ENCODE data around the gene DNAI4. TPM values are rescaled to one million over a fixed set of nuclear protein-coding genes. Genes with fewer than 3 reads are reported as not detected.

Gene DNAI4
- total and polyA plus RNA-seq, 2 experiments from 2014 or later: 0.90 to 3.8 TPM

GRCh38 chr1:66852870-66853269, 71.8 kb downstream of the DNAI4 start (continued):
- TF ChIP-seq ZNF462 (CRISPR knock-in tag; IDR thresholded peaks at IDR 0.05): no peak
- no peak for TF ChIP-seq STAT1 (IDR thresholded peaks at IDR 0.05; ENCODE audit: unreplicated experiment)

- Histone ChIP-seq H3K36me3 (ENCODE audit: insufficient read depth) (no peaks in the 10 kb centered on the region), H3K4me3 (no peak overlapping the region), H3K4me1 (ENCODE audit: insufficient read depth) (no peaks in the 10 kb centered on the region), H3K79me2 (replicated peaks; ENCODE audit: insufficient read depth) (no peaks in the 10 kb centered on the region), H3K27ac (ENCODE audit: low read depth) (no peak overlapping the region), H3K27me3 (ENCODE audit: insufficient read depth) (no peaks in the 10 kb centered on the region), H3K9me2 (ENCODE audit: insufficient read depth) (no peaks in the 10 kb centered on the region), H2AFZ (no peak overlapping the region), H3F3A (replicated peaks; ENCODE audit: low read depth) (no peaks in the 10 kb centered on the region), H4K20me1 (replicated peaks; ENCODE audit: insufficient read depth) (no peaks in the 10 kb centered on the region), H3K4me2 (no peak overlapping the region)
- TF ChIP-seq ETS1 (IDR thresholded peaks at IDR 0.05): no peak
- no peak for TF ChIP-seq CREB1 (CRISPR knock-in tag; IDR thresholded peaks at IDR 0.05; ENCODE audit: low read depth)
- no peak for TF ChIP-seq POLR2AphosphoS5 (IDR thresholded peaks at IDR 0.05; ENCODE audit: low read depth)
- no peak for TF ChIP-seq EZH2 (IDR thresholded peaks at IDR 0.05; ENCODE audit: low read depth, unreplicated experiment)
- TF ChIP-seq REST (IDR thresholded peaks at IDR 0.05; ENCODE audit: unreplicated experiment): no peak
- no peaks in the 10 kb centered on the region for H3K4me1 Mint-ChIP-seq
- H3K4me3 Mint-ChIP-seq: no peak overlapping the region
- H3K36me3 Mint-ChIP-seq (ENCODE audit: low read depth): no peaks in the 10 kb centered on the region
- DNase-seq (ENCODE audit: low spot score): no peak
- no peak overlapping the region for H3K27ac Mint-ChIP-seq
- H3K27me3 Mint-ChIP-seq (ENCODE audit: insufficient read depth, low read depth, poor library complexity): no peaks in the 10 kb centered on the region
- no peak for ATAC-seq
- H3K9me3 Mint-ChIP-seq: no peaks in the 10 kb centered on the region
Measured at GRCh38 chr1:66850989-66851388, 73.7 kb downstream of the DNAI4 start.
